ENCODE measurements around the gene NHS. TPM values are rescaled to one million over a fixed set of nuclear protein-coding genes. Genes with fewer than 3 reads are reported as not detected.

NHS gene
- total RNA-seq, result 0.14 and 0.17 TPM in 2 replicates

DNA sequence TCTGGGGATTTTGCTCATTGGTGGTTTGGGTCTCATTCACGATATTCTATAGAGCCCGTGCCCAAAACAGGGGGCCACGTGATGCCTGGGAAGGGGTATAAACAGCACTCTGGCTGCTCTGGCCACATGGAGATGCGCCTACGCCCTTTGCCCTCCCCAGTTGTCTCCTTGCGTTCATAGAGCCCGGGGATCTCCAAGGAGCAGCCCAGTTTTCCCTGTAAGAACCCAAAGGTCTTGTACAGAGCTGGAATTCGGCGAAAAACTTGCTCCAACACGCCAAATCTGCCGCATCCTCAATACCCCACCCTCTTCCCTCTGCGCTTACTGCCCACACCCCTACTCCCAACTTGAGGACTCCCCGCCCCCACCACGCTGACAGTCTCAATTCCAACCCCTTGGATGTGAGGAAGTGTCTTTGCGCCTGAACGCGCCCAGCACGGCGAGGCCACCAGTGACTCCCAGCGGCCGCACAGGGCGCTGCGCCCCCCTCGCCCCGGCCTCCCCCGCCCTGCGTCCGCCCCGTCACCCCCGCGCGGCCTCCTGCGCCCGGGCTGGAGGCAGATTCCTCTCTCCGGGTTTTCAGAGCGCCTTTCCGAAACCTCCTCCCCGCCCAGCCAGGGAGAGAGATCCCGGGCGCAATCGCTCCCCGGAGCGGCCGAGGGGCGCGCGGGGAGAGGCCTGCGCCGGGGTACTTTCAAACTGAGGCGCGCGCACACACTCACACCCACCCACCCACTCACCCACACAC lies at the start of gene NHS:
Gene NHS (plus strand): TSS at position 582 of the 748 bp plus-strand sequence. CDS start 558 bp downstream, outside the sequence.
- peak; percentile 21 for DNase-seq

DNA sequence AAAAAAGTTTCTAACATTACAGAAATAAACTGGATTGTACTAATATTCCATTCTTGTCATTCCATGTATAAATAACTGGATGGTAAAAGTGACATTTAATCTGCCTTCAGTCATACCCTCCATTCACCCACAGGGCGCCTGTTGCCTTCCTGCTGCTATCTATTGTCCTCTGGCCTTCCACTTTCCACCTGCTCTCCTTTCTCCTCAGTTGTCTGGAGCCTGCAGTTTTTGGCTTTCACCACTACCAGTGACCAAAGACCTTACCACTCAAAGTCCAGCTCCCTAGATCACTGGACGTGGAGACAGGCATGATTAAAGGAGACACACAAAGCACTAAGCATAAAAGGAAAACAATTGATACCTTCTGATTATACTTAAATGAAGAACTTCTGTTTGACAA lies 46.2 kb upstream of the NHS start:
- DNase-seq, result no peak

DNA sequence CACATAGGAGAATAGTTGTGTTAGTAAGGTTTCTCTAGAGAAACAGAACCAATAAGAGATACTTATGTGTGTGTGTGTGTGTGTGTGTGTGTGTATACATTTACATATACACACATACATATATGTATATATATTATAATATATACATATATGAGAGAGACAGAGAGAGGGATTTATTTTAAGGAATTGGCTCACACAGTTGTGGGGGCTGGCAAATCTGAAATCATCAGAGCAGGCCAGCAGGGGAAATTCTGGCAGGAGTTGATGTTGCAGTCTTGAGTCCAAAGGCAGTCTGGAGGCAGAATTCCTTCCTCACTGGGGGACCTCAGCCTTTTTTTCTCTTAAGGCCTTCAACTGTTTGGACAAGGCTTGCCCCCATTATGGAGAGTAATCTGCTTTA lies 38.6 kb upstream of the NHS start:
- DNase-seq, result no peak

DNA sequence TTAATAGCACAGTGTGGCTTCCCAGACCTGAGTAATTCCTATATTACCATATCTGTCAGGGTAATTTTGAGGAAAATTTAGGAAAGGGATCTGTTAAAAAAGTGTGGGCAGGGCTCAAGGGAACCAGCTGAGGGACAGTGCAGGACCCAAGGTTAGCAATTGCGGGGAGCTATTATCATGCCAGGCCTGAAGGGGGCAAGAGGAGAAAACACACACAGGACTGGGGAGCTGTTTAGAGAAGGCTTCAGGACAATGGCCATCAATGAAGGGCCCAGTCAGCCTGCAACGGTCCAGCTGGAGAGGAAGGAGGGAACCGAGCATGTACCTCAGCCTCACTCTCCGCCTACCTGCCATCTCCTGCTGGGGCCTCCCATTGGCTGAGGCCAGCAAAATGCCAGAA lies 19.0 kb upstream of the NHS start:
- DNase-seq, result no peak

DNA sequence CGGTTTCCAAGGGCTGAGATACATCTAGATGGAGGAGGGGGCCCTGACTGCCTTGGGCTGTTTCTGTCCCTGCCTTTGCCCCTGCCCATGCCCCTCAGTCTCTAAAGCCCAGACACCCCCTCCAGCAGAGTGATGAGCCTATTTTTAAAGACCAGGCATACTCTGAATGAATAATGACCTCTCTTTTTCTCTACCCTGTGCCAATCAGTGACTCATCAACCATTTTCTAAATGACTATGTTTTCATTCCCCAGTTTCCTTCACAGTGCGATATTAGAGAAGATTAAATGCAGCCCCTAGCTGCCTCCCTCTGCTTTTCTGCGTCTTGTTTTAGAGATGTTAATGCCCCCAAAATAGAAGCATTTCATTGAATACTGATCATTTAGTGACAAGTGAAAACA lies 15.5 kb upstream of the NHS start:
- DNase-seq, result no peak

DNA sequence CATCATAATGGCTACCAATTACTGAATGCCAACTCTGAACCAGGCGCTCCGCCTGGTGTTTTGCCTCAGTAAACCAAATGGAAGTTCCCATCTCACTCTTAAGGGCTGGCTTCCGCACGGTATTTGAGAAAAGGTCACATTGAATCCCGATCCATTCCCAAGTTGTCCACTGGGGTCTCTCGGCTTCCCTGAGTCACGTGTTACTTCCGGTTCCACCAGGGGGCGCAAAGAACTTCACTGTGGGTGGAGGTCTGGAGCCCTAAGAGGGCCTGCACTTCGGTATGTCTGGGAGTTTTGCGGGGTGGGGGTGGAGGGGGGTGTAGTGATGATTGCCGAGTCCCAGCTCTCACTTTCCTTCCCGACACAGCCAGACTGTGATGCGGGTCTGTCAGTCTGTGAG lies 13.4 kb upstream of the NHS start:
- no peak for DNase-seq

DNA sequence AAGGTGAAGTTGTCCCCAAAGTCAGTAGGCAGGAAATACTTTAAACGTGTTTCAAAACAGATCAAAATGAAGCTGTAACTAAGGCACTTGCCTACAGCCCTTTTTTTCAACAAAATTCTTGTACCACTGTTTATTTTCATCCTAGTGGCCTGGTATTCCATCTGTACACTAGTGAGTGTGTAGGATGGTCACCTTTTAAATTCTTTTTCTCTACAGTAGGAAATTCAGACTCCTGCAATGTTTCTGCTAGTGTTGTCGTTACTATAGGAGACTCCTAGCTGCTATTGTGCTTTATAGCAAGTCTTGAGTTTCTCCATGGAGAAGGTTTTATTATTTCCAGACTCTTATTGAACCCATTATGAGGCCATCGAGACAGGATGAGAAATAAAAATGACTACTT lies 7.0 kb upstream of the NHS start:
- no peak for DNase-seq

DNA sequence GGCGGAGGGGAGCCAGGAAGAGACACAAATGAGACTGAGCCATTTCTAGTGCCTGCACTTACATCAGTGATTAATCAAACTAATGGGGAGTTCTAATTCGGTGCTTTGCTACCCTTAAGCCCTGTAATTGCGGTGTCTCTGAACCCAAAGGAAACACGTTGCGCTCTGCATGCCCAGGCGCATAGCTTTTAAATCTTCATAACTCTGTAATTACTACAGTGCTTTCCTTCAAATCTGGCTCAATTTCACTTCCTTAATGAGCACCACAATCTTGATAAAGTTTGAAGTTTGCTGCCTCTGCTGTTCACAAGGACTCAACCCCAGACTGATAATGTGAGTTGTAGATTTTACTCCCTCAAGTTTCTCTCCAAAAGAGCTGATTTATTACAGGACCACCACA lies 5.7 kb upstream of the NHS start:
- no peak for DNase-seq

DNA sequence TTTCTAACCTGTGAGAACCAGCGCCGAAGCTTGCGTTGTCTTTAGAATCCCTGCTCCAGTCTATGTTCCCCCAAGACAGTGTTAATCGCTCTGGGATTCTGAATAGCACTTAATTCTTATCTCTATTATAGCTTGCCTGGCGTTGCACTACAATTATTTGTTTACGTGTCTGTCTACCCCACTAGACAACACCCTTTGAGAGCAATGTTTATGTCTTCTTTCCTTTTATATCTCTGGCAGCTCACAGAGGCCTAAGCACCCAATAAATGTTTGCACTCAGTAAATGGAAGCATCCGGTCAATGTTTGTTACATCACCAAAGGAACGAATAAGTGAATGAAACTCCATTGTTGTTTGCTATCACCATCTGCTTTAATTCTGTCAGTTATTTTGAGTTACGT lies 4.8 kb upstream of the NHS start:
- no peak for DNase-seq

DNA sequence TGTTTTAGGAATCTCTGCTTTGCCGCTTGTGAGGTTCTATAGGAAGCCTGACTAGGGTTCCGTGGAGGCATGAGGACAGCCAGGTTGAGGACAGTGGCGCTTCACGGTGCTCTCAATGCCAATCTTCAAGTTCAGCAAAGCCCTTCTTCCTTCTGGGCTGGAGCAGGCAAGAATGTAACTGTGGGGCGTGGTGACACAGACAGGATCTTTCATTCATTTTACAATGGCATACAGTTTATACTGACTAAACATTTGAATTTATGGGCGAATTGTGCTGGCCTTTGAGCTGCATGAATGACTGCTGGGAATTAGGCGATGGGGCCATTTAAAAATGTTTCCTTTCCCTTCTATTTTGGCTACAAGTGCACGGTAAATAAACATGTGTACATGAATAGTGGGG lies 2.9 kb upstream of the NHS start:
- DNase-seq, result no peak

DNA sequence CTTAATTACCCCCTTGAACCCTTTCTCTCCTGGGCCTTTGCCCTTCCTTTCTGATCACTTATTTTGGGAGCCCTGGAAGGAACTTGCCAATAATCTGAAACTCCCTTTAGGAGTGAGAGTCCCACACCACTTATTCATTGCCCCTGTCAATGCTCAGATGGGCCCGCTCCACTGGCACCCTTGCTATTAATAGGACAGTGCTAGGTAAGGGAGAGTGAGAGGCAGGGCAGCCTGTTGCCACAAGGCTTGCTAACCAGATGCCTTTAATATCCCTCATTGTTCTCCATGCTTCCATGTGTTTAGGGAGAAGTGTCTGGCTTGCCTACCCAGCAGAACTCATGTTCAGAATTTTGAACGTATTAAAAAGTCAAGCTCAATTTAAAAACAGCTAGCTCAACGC lies 1.7 kb upstream of the NHS start:
- DNase-seq, result no peak

DNA sequence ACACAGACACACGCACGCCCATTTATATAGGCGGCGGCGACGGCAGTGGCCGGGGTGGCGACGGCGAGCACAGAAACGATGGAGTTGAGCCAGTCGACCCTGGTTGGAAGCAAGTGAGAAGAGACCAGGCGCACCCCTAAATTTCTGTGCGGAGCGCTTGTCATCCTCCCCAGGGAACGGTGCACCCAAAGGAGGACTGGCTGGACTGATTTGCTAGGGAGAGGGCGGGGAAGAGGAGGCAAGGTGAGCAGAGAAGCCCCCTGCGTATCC lies 302 bp downstream of the NHS start:
- DNase-seq, result no peak

DNA sequence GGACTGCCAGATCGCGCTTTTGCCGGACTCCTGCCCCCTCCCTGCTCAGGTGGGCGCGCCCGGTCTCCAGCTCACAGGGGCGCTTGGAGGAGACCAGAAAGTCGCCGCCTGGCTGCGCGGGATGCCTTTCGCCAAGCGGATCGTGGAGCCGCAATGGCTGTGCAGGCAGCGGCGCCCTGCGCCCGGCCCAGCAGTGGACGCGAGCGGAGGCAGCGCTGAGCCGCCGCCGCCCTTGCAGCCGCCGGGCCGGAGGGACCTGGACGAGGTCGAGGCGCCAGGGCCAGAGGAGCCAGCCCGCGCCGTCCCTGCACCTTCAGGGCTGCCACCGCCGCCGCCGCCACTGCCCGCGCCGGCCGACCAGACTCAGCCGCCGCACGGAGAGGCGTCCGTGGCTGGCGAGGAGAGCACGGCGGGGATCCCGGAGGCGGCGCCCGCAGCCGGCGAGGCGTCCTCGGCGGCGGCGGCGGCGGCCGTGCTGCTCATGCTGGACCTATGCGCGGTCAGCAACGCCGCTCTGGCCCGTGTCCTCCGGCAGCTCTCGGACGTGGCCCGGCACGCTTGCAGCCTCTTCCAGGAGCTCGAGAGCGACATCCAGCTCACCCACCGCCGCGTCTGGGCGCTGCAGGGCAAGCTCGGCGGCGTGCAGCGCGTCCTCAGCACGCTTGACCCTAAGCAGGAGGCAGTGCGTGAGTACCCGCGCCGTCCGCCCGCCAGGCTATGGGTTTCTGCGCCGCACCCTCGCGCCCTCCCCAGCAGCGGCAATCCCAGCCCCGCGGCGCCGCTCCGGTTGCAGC lies 834 bp downstream of the NHS start:
- peak; percentile 23 for DNase-seq

DNA sequence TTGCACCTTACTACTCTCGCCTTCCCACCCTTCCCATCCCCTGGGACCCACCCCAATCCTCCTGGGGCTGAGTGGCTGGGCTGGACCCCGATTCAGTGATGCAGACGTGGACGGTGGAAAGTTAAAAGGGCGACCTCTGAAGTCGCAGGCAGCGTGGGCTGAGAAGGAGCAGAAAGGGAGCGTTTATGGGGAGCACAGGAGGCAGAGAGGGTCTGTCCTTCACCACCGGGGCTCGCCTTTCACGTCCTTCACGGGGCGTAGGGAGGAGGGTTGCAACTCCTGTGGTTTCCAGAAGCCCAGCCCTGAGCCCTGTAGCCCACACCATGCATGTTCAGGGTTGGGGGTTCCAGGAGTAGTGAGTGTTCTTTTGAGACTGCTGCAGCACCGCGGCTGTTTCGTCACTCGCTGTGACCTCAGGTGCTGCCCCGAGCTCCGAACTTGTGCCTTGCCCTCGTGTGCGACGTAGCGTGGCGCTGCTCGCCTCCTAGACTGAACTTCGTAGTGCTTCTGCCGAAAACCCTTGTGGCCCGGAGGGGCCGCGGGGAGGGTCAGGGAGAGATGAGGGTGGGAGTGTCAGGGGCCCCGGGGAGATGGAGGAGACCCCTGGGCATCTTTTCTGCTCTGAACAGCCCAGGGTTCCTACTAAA lies 1.6 kb downstream of the NHS start:
- DNase-seq, result no peak

DNA sequence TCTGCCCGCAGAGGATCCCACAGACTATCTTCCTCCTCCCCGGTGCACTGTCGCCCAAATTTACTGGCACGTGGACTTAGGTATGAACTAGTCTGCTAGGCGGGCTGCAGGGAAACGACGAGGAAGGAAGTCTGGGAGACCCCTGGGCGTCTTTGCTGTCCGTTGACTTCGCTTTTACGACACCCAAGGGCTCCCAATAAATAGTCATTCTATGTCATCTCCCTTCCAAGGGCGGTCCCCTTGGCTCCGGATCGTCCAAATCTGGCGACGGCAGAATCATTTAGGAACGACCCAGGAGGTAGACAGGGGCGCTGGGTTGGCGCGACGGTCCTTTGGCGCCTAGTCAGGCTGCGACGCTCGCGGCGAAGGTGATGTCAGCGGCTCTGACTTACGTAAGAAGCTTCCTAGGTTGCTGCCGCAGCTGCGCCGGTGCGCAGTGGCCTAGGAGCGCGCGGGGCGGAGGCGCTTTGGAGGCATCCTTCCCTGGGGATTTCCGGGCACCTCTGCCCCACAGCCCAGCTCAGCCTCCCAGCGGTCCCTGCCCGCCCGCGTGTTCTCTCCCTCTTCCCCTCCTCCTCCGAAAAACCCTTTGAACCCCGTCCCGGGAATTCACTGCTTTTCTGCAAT lies 2.2 kb downstream of the NHS start:
- no peak for DNase-seq

DNA sequence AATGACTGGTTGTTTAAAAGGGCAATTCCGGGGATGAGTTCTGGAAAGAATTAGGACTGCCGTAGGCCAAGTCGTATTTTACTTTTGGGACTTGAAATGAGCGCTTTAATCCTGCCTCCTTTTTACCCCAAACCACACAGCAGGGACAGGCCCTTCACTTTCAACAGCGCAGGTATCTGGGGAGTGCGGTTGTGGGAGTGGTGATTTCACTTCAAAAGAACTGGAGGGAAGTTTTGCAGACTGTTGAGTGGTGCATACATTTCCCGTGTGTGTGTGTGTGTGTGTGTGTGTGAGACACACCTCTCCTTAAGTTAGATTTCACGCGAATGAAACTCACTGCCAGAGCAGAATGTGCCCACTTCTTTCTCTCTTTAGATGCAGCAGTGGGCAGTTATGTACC lies 2.8 kb downstream of the NHS start:
- DNase-seq, result no peak

DNA sequence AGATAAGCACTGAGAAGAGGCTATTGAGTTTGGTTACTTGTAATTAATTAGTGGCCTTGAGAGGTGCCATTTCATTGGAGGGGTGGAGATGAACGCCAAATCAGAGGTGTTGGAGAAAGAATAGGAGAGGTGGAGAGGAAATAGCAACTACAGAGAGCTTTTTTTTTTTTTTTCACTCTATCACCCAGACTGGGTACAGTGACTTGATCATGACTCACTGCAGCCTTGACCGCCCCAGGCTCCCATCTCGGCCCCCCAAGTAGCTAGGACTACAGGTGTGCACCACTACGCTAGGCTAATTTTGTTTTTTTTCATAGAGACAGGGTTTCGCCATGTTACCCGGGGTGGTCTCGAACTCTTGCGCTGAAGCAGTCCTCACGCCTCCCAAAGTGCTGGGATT lies 5.2 kb downstream of the NHS start:
- DNase-seq, result no peak

DNA sequence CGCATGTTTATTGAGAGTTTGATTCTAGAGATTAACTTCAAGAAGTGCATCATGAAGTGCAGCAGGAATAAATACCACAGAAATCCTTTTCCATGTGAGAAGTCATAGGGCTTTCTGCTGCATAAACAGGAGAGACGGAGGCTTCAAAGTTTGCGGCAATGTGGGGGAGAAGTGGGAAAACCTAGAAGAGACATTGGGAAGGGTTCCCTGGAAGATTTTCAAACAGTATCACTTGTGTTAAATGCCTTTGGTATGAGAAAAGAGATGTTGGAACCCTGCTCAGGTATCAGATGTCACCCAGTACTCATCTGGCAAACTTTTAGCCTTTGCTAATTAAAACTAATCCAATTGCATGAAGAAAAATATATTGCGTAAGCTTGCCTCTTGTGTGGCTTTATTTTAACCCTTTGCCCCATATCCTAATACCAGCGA lies 15.4 kb downstream of the NHS start:
- no peak for DNase-seq

DNA sequence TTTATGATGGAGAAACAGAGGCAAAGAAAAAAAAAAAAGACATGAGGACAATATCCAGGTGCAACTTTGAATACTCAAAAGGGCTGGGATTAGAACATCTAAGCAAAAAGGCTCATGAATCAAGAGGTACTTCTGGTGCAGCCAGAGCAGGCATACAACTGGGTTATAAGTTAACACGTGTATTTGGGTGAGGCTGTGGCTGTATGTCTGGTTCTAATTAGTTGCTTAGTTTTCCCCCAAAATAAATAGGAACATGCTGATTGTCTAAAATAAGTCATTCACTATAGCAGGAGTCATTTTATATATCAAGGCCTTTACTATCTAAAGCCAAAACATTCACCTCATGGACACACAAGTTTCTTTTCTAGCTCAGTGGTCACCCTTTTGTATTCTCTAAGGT lies 20.2 kb downstream of the NHS start:
- no peak for DNase-seq

DNA sequence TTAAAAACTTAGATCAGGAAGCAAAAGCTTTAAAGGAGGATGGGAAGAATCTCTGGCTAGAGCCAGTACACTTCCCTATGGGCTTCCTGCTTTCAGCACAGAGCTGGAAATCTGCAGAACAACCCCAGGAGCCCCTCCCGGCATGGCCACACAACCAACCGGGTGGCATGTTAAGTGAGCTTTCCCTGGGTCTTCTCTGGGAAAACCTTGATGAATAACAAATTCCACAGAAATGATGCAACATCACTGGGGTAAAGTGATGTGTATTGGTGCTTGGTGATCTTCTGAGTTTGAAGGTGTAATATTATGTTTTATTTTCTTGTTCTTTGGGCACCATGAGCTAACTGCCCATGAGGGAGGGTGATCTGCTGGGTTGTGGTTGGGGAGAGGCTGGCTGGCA lies 22.1 kb downstream of the NHS start:
- DNase-seq, result no peak

DNA sequence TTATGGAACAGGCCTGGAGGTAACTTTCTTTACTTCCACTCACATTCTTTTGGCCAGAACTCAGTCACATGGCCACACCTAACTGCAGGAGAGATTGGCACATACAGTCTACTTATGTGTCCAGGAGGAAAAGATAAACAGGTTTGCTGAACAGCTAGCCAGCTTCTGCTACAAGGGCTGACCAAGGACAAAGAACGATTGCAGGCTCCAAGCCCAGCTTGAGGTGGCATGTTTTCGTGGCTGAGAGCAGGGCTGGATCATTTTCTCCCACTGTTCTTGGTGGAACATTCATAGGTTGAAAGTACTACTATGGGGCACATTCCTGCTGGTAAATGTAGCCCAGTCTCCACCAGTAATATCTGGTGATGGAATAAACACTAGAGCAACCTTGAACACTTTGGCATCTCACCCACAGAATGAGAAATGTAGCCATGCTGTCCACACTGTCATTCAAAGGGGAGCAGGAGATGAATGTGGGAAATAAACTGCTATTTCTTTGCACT lies 28.2 kb downstream of the NHS start:
- DNase-seq, result no peak

DNA sequence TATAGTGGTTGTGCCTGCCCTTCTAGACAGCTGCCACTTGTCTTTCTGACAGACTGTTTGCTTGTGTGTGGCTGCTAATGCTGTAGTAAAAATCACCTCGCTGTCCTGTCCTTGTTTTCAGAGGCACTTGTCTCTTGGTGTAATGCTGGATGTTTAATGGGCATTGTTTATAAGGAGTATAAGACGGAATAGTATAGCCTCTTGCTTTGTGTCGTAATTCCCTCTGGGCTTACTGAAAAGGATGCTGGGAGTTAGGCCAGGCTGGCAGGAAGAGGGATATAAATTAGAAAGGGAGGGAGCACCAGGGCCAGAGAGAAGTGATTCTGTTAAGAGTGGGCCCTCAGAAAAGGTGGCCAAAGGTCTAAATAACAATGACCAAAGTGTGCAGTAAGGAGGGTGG lies 29.0 kb downstream of the NHS start:
- DNase-seq, result no peak

DNA sequence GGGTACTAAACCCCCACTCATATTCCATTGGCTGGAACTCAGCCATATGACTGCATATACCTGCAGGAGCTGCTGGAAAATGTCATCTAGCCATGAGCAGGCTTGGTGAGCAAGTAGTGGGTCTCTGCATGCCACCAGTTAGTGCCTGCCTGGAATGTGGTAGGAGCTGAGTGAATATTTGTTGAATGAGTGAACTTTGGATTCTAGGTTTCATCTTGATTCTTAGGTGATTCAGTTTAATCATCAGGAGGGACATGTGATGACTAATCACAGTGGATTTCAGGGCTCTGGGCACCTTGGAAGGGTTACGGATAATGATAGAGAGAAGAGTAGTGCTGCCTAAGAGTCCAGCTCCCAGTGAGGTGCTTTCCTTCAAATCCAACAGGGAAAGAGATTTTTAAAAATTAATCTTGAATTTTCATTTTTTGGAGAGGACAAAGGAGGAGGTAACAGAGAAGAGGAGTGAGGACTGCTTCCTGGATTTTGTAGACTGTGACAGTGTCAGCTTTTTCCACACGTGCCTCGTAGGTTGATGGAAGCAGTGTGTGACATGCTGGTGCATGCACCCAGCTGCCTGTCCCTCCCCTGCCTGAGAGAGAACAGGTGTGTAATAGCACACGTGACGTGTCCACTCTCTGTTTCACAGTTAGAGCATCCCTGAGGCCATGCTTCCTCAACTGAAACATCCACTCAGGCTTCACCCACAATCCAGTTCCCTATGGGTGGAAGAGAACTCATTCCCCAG lies 30.4 kb downstream of the NHS start:
- no peak for DNase-seq

Measured in dermis blood vessel endothelial cell (primary cell).